ENCODE measurements around the gene CEP63.

GRCh38 chr3:134600685-134601463 lies 115.0 kb downstream of the CEP63 start:
- peak; percentile 100 for TF ChIP-seq CTCF (conservative IDR thresholded peaks at IDR 0.05)
- TF ChIP-seq ZFX (IDR thresholded peaks at IDR 0.05), result no peak

Measured in C4-2B (cell line).